Trophoblast cell (in vitro differentiated cells and primary cell): ENCODE data around the gene MAP4K3.

Experiments used
- DNase-seq, 2 donors: peaks; one replicate each; pipeline ENCODE4 v3.0.0-alpha.2; 2016
- H2AFZ ChIP-seq: 2 replicates; pipeline ENCODE4 v1.6.1; 2013; ENCODE audit warnings: low read length, moderate library complexity, mild to moderate bottlenecking; ENCODE audit not compliant: insufficient read depth, poor library complexity
- H2AK5ac ChIP-seq: 2 replicates; pipeline ENCODE4 v1.6.1; 2013; ENCODE audit warnings: mild to moderate bottlenecking, low read length
- H2BK120ac ChIP-seq: 2 replicates; pipeline ENCODE4 v1.6.1; 2013; ENCODE audit warnings: low read length, mild to moderate bottlenecking, moderate library complexity; ENCODE audit not compliant: insufficient read depth, poor library complexity
- H2BK12ac ChIP-seq: 2 replicates; pipeline ENCODE4 v1.6.1; 2013; ENCODE audit warnings: mild to moderate bottlenecking, low read length, moderate library complexity
- H2BK5ac ChIP-seq: 2 replicates; pipeline ENCODE4 v1.6.1; 2013; ENCODE audit warnings: low read length, low read depth, moderate library complexity, mild to moderate bottlenecking; ENCODE audit not compliant: poor library complexity
- H3K14ac ChIP-seq: 2 replicates; pipeline ENCODE4 v1.6.1; 2013; ENCODE audit warnings: mild to moderate bottlenecking, low read length
- H3K18ac ChIP-seq: 2 replicates; pipeline ENCODE4 v1.6.1; 2013; ENCODE audit warnings: mild to moderate bottlenecking, low read length
- H3K23ac ChIP-seq: 2 replicates; pipeline ENCODE4 v1.6.1; 2013; ENCODE audit warnings: low read length
- H3K27ac ChIP-seq: 2 replicates; pipeline ENCODE4 v1.5.1; 2013; ENCODE audit warnings: low read depth, mild to moderate bottlenecking, inconsistent platforms, low read length, moderate library complexity
- H3K27me3 ChIP-seq: 2 replicates; pipeline ENCODE4 v1.6.1; 2013; ENCODE audit warnings: inconsistent platforms, mild to moderate bottlenecking, low read length, moderate library complexity; ENCODE audit not compliant: insufficient read depth
- H3K36me3 ChIP-seq, 2 experiments: 1 replicate in 1 of 2; 2 replicates in 1 of 2; pipeline ENCODE4 v1.6.1; 2013; ENCODE audit warnings: low read length in 2 of 2, mild to moderate bottlenecking in 2 of 2, moderate library complexity in 1 of 2; ENCODE audit not compliant: insufficient read depth in 2 of 2, control insufficient read depth in 1 of 2
- H3K4ac ChIP-seq: 2 replicates; pipeline ENCODE4 v1.6.1; 2013; ENCODE audit warnings: low read depth, mild to moderate bottlenecking, low read length, moderate library complexity
- H3K4me1 ChIP-seq, 2 experiments: 1 replicate in 1 of 2; 2 replicates in 1 of 2; pipeline ENCODE4 v1.6.1; 2013; ENCODE audit warnings: low read length in 2 of 2, mild to moderate bottlenecking in 2 of 2, moderate library complexity in 1 of 2; ENCODE audit not compliant: insufficient read depth in 2 of 2, control insufficient read depth in 1 of 2
- H3K4me2 ChIP-seq: 2 replicates; pipeline ENCODE4 v1.6.1; 2013; ENCODE audit warnings: inconsistent platforms, mild to moderate bottlenecking, low read length, moderate library complexity
- H3K4me3 ChIP-seq: 2 replicates; pipeline ENCODE4 v1.5.1; 2013; ENCODE audit warnings: mild to moderate bottlenecking, low read depth, low read length, inconsistent platforms
- H3K79me1 ChIP-seq: one replicate; pipeline ENCODE4 v1.6.1; 2013; ENCODE audit warnings: low read length
- H3K79me2 ChIP-seq: 2 replicates; pipeline ENCODE4 v1.6.1; 2013; ENCODE audit warnings: low read length, mild to moderate bottlenecking; ENCODE audit not compliant: control insufficient read depth, insufficient read depth, poor library complexity
- H3K9ac ChIP-seq: 2 replicates; pipeline ENCODE4 v1.6.1; 2013; ENCODE audit warnings: mild to moderate bottlenecking, low read length
- H3K9me3 ChIP-seq: 2 replicates; pipeline ENCODE4 v1.6.1; 2013; ENCODE audit warnings: low read depth, mild to moderate bottlenecking, control low read depth, inconsistent platforms, low read length; ENCODE audit not compliant: insufficient read depth
- H4K12ac ChIP-seq: 2 replicates; pipeline ENCODE4 v1.6.1; 2013; ENCODE audit warnings: low read depth, mild to moderate bottlenecking, low read length, moderate library complexity
- H4K8ac ChIP-seq: 2 replicates; pipeline ENCODE4 v1.6.1; 2013; ENCODE audit warnings: low read depth, mild to moderate bottlenecking, low read length, moderate library complexity
- H4K91ac ChIP-seq: one replicate; pipeline ENCODE4 v1.6.1; 2013; ENCODE audit warnings: low read depth, mild to moderate bottlenecking, low read length, moderate library complexity
- WGBS: extraction: QIAGEN DNeasy Blood & Tissue Kit; methylation state at CpG from one replicate; pipeline ENCODE4 v1.1.7; 2013; ENCODE audit warnings: missing lambda C conversion rate; ENCODE audit not compliant: insufficient read length, insufficient coverage; ENCODE audit errors: extremely low coverage; 5-methylcytosine and 5-hydroxymethylcytosine counted together

Gene MAP4K3

GRCh38 chr2:39313575-39313974, 123.5 kb downstream of the MAP4K3 start:
- no peak overlapping the region for H3K14ac ChIP-seq
- H3K4me2 ChIP-seq, result no peak overlapping the region
- no peak overlapping the region for H3K27ac ChIP-seq

DNA sequence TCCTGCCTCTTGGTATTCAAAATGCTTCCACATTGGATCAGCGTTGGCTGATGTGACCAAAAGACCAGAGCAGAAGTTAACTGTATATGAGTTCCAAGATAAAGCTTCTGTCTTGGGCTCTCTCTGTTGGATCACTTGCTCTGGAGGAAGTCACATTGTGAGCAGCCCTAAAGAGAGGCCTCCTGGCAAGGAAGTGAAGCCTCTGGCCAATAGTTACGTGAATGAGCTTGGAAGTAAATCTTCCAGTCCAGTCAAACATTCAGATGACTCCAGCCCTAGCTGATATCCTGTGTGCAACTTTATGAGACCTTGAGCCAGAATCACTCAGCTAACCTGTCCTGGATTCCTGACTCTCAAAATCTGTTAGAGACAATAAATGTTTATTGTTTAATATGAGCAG, 125.6 kb downstream of the MAP4K3 start:
- Histone ChIP-seq H2BK12ac (no peak overlapping the region), H3K4ac (no peak overlapping the region), H4K12ac (no peak overlapping the region), H3K4me3 (no peak overlapping the region), H3K23ac (no peak overlapping the region), H3K9me3 (no peaks in the 10 kb centered on the region), H3K79me2 (no peaks in the 10 kb centered on the region), H3K14ac (no peak overlapping the region), H2BK5ac (no peak overlapping the region), H3K36me3 (peaks cover 6 to 16% of the 10 kb centered on the region in 2 experiments), H2AK5ac (no peak overlapping the region), H4K91ac (no peak overlapping the region), H2AFZ (no peak overlapping the region), H4K8ac (no peak overlapping the region), H3K18ac (no peak overlapping the region), H3K4me1 (no peaks in the 10 kb centered on the region), H3K9ac (no peak overlapping the region), H3K79me1 (no peaks in the 10 kb centered on the region), H3K27me3 (no peaks in the 10 kb centered on the region), H3K27ac (no peak overlapping the region), H3K4me2 (no peak overlapping the region), H2BK120ac (no peak overlapping the region)
- no peak for DNase-seq
- no CpG with 5 or more reads among the region's 2 CpGs for WGBS

More at GRCh38 chr2:39313575-39313974, 123.5 kb downstream of the MAP4K3 start:
- H3K23ac ChIP-seq, result no peak overlapping the region
- no peaks in the 10 kb centered on the region for H3K79me1 ChIP-seq
- no peak overlapping the region for H3K9ac ChIP-seq
- no peak overlapping the region for H3K4ac ChIP-seq
- H2BK120ac ChIP-seq, result no peak overlapping the region
- no peaks in the 10 kb centered on the region for H3K79me2 ChIP-seq
- H3K9me3 ChIP-seq, result no peaks in the 10 kb centered on the region
- no CpG with 5 or more reads among the region's 4 CpGs for WGBS
- no peak for DNase-seq
- H3K36me3 ChIP-seq, result peaks cover 6 to 16% of the 10 kb centered on the region in 2 experiments
- H4K12ac ChIP-seq, result no peak overlapping the region
- H3K4me3 ChIP-seq, result no peak overlapping the region
- H2BK5ac ChIP-seq, result no peak overlapping the region
- H4K8ac ChIP-seq, result no peak overlapping the region
- no peaks in the 10 kb centered on the region for H3K27me3 ChIP-seq
- no peak overlapping the region for H2AFZ ChIP-seq
- H4K91ac ChIP-seq, result no peak overlapping the region
- no peaks in the 10 kb centered on the region for H3K4me1 ChIP-seq
- no peak overlapping the region for H2BK12ac ChIP-seq
- no peak overlapping the region for H3K18ac ChIP-seq
- H2AK5ac ChIP-seq, result no peak overlapping the region

DNA sequence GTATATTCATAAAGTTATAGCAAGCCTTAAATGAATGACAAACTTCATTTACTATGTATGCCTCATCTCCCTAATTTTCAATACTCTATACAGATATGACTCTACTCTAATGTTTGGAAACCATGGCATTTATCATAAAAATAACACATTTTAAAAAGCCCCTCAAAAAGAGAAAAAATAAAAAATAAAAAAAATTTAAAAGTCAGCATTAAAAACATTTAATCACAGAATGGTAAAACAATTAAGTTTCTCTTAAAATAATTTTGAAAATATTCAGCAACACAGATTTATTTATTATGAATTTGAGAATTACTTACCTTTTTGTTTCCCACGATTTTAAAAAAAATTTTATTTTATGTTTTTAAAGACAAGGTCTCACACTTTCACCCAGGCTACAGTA, 128.3 kb downstream of the MAP4K3 start:
- H3K27ac ChIP-seq, result no peak overlapping the region
- no peak overlapping the region for H3K9ac ChIP-seq
- H2AK5ac ChIP-seq, result no peak overlapping the region
- no peaks in the 10 kb centered on the region for H3K79me2 ChIP-seq
- H2BK5ac ChIP-seq, result no peak overlapping the region
- H3K4me3 ChIP-seq, result no peak overlapping the region
- no peaks in the 10 kb centered on the region for H3K9me3 ChIP-seq
- peaks cover 6 to 10% of the 10 kb centered on the region in 2 experiments for H3K36me3 ChIP-seq
- no peaks in the 10 kb centered on the region for H3K4me1 ChIP-seq
- no peak overlapping the region for H2BK12ac ChIP-seq
- DNase-seq, result no peak
- H3K4me2 ChIP-seq, result no peak overlapping the region
- no peak overlapping the region for H4K91ac ChIP-seq
- no peaks in the 10 kb centered on the region for H3K79me1 ChIP-seq
- H4K12ac ChIP-seq, result no peak overlapping the region
- no peak overlapping the region for H2BK120ac ChIP-seq
- WGBS, result no CpG with 5 or more reads among the region's 1 CpG
- no peak overlapping the region for H2AFZ ChIP-seq
- no peak overlapping the region for H3K4ac ChIP-seq
- no peaks in the 10 kb centered on the region for H3K27me3 ChIP-seq
- H3K14ac ChIP-seq, result no peak overlapping the region
- no peak overlapping the region for H4K8ac ChIP-seq
- H3K18ac ChIP-seq, result no peak overlapping the region
- no peak overlapping the region for H3K23ac ChIP-seq

DNA sequence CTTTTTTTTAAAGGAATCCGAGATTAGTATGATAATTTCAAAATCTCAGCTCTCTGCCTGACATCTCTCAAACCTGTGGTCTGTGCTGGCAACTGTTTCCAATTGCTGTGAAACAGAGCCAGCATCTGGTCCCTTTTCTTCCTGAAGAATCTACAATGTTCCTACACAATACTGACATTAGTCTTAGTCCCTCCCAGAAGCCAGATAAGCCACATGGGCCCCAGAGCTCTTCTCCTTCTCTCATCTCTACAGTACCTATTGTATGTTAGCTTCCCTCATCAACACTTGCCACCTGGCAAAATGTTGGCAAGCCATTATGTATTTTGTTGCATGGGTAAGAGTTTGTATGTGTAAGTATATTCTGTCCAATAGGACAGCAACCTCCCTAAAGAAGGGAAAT, 130.5 kb downstream of the MAP4K3 start:
- no peak overlapping the region for H3K14ac ChIP-seq
- no peaks in the 10 kb centered on the region for H3K79me1 ChIP-seq
- H3K4me2 ChIP-seq, result no peak overlapping the region
- WGBS, result no CpG with 5 or more reads among the region's 1 CpG
- H2AFZ ChIP-seq, result no peak overlapping the region
- H3K23ac ChIP-seq, result no peak overlapping the region
- no peak for DNase-seq
- no peak overlapping the region for H4K12ac ChIP-seq
- H2BK5ac ChIP-seq, result no peak overlapping the region
- no peak overlapping the region for H2BK120ac ChIP-seq
- H3K18ac ChIP-seq, result no peak overlapping the region
- no peak overlapping the region for H4K8ac ChIP-seq
- no peak overlapping the region for H3K4me3 ChIP-seq
- peaks cover 6 to 8% of the 10 kb centered on the region in 2 experiments for H3K36me3 ChIP-seq
- H3K79me2 ChIP-seq, result no peaks in the 10 kb centered on the region
- no peak overlapping the region for H2AK5ac ChIP-seq
- H3K27ac ChIP-seq, result no peak overlapping the region
- no peaks in the 10 kb centered on the region for H3K4me1 ChIP-seq
- H3K4ac ChIP-seq, result no peak overlapping the region
- H3K27me3 ChIP-seq, result no peaks in the 10 kb centered on the region
- no peak overlapping the region for H4K91ac ChIP-seq
- no peaks in the 10 kb centered on the region for H3K9me3 ChIP-seq
- H2BK12ac ChIP-seq, result no peak overlapping the region
- no peak overlapping the region for H3K9ac ChIP-seq
